H1 (cell line): Measurements from ENCODE around the gene WDR35. TPM values are rescaled to one million over a fixed set of nuclear protein-coding genes. Genes with fewer than 3 reads are reported as not detected.
A peak's percentile ranks its signal among the peaks of the same experiment; 100 is the strongest.

Source experiments
- KDM4A ChIP-seq: IDR thresholded peaks from one replicate; pipeline ENCODE4 v1.7.1; 2012; ENCODE audit warnings: low read depth, mild to moderate bottlenecking, moderate library complexity, low read length, inconsistent platforms; ENCODE audit not compliant: severe bottlenecking
- RFX5 ChIP-seq: IDR thresholded peaks from 2 replicates; pipeline ENCODE4 v1.6.1; 2011; ENCODE audit warnings: low read depth, low read length, improper control_type of control experiment, borderline replicate concordance
- polyA plus RNA-seq, 7 experiments: library from polyadenylated mRNA; depleted of rRNA in 3 of 7; stranded (reverse) in 5 of 7; unstranded in 2 of 7; fragments of >200 nt in 5 of 7; fragments of 200-250 nt in 2 of 7; gene quantifications; 1 replicate in 5 of 7; 2 replicates in 1 of 7; 4 replicates in 1 of 7; pipeline versions ENCODE4 v1.2.1 to v1.2.3, GENCODE V29; 2011 to 2013; ENCODE audit warnings: missing spikeins in 2 of 7, mixed read lengths in 2 of 7
- total RNA-seq: library from RNA; stranded (reverse); fragmentation: NEBNext Ultra II Directional; extraction: Animal tissue kit (Norgen Biotek cat#: 25700); gene quantifications from 2 replicates; pipeline ENCODE4 v1.2.1, GENCODE V29; 2021
- TF ChIP-seq, protein P1 (sequence below): IDR thresholded peaks from 2 replicates; pipeline ENCODE4 v1.6.1; 2011; ENCODE audit warnings: low read length, improper control_type of control experiment

The WDR35 gene
- total and polyA plus RNA-seq, 2 of the 8 experiments (the other 6 are each of a cell fraction or from before 2014, with no cell fraction given): 9.0 to 25.5 TPM

DNA sequence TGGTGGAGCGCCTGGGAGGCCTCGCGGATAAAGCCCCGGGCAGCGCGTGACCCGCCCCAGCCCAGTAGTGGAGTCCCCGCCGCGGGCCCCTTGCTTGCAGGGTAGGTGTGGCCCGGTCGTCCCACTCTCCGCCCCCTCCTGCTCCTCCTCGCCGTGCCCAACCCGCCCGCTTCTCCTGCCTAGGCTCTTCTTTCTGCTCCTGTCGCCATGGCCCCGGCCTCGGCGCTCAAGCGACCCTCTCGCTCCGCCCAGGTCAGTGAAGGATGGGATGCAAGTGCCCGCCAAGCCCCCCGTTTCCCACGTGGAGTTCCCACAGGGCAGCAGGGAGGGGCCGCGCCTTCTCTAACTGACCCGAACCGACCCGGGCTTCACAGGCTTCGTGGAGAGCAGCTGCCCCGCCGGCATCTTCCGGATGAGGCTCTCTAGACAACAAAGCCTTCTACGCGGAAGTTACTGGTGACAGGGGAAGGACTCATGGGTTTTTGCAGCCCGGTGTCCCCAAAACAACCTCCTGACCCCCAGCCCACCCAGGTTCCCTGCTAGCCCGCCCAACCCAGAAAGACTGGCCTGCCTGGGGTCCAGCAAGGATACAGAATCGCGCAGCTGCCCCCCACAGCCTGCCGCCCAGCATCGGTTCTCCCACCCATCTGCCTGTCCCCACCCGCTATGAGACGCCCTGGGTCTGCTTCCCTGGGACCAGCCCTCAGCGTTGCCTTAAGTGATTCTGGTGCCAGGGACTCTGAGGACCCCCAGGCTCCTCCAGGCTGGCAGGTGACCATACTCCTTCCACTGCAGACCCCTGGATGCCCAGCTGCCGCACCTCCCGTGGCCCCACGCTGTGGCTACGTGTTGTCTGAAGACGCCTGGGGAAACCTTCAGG is 121.0 kb downstream of the WDR35 start (continued):
- TF ChIP-seq, protein P1, sequence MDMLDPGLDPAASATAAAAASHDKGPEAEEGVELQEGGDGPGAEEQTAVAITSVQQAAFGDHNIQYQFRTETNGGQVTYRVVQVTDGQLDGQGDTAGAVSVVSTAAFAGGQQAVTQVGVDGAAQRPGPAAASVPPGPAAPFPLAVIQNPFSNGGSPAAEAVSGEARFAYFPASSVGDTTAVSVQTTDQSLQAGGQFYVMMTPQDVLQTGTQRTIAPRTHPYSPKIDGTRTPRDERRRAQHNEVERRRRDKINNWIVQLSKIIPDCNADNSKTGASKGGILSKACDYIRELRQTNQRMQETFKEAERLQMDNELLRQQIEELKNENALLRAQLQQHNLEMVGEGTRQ: peak; percentile 12; the same call in 1 of the 2 replicates
- TF ChIP-seq KDM4A: peak; percentile 94
- no peak for TF ChIP-seq RFX5
